H1 (cell line): Measurements from ENCODE around the gene MORF4L1. TPM values are rescaled to one million over a fixed set of nuclear protein-coding genes. Genes with fewer than 3 reads are reported as not detected.

Experiments used
- GTF2F1 ChIP-seq: IDR thresholded peaks from 2 replicates; pipeline ENCODE4 v1.6.1; 2012; ENCODE audit warnings: low read depth, low read length, improper control_type of control experiment, borderline replicate concordance
- HDAC2 ChIP-seq, 2 experiments: fragments of 300-600 bp in 1 of 2; sonication (generic) in 1 of 2; IDR thresholded peaks; 2 replicates each; pipeline ENCODE4 v1.6.1; 2011 to 2012; ENCODE audit warnings: low read depth in 2 of 2, low read length in 2 of 2, mild to moderate bottlenecking in 2 of 2, moderate library complexity in 2 of 2, borderline replicate concordance in 1 of 2, inconsistent platforms in 1 of 2
- MAFK ChIP-seq: IDR thresholded peaks from 2 replicates; pipeline ENCODE4 v1.6.1; 2012; ENCODE audit warnings: low read depth, mild to moderate bottlenecking, improper control_type of control experiment, low read length
- SUZ12 ChIP-seq: fragments of 200-600 bp; sonication (generic); IDR thresholded peaks from 2 replicates; pipeline ENCODE4 v1.6.1; 2012; ENCODE audit warnings: mild to moderate bottlenecking, inconsistent platforms, low read length, moderate library complexity, mixed read lengths
- TBP ChIP-seq: IDR thresholded peaks from 2 replicates; pipeline ENCODE4 v1.6.1; 2011; ENCODE audit warnings: low read depth, low read length, improper control_type of control experiment
- polyA plus RNA-seq, 7 experiments: library from polyadenylated mRNA; depleted of rRNA in 3 of 7; stranded (reverse) in 5 of 7; unstranded in 2 of 7; fragments of >200 nt in 5 of 7; fragments of 200-250 nt in 2 of 7; gene quantifications; 1 replicate in 5 of 7; 2 replicates in 1 of 7; 4 replicates in 1 of 7; pipeline versions ENCODE4 v1.2.1 to v1.2.3, GENCODE V29; 2011 to 2013; ENCODE audit warnings: missing spikeins in 2 of 7, mixed read lengths in 2 of 7
- total RNA-seq: library from RNA; stranded (reverse); fragmentation: NEBNext Ultra II Directional; extraction: Animal tissue kit (Norgen Biotek cat#: 25700); gene quantifications from 2 replicates; pipeline ENCODE4 v1.2.1, GENCODE V29; 2021

MORF4L1 gene
- total and polyA plus RNA-seq, 2 of the 8 experiments (the other 6 are each of a cell fraction or from before 2014, with no cell fraction given): 260 to 533 TPM

DNA sequence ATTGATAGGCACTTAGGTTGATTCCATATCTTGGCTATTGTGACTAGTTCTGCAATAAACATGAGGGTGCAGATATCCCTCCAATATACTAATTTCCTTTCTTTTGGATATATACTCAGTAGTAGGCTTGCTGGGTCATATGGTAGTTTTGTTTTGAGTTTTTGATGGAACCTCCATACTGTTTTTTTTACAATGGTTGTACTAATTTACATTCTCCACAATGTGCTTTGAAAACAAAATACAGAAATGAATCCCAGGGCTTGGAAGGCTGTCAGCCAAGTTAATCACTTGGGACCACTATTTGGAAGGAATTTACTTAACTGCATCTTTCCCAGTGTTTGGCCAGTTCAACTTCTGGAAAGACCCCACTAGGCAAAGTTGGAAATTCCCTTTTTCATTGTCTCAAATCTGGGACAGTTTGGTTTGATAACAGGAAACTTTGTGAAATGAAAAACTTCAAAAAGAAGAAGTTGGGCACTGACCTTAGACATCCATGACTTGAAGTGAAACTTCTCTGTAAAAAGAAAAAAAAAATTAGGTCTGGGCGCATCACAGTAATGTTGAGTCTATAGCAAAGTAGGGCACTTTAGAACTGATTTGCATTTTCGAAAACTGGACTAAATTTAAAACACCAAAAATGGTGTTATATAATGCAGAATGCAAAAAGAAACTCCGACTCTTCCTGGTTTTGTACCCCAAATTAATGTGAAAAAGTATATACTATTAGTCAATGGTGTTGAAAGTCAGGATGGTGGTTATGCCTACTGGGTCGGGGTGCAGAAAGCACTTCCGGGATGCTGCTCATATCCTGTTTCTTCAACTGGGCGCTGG, 66.2 kb downstream of the MORF4L1 start (continued):
- no peak for TF ChIP-seq MAFK
- TF ChIP-seq TBP: no peak
- no peak for TF ChIP-seq GTF2F1
- no peak for TF ChIP-seq HDAC2 (IDR thresholded peaks at IDR 0.05; ENCODE audit: borderline replicate concordance in 1 of 2, low read depth in 2 of 2, low read length in 2 of 2)
- TF ChIP-seq SUZ12: no peak
